Activated T-helper 9 cell treated with anti-CD3 and anti-CD28 coated beads, Interleukin-2, amount 50 U/mL, for 16 hours (primary cell): Measurements from ENCODE around the gene DMPK.

Experiments
- DNase-seq: peaks from one replicate; pipeline ENCODE4 v3.0.0-alpha.2; 2020; ENCODE audit warnings: low read depth

DMPK gene

GRCh38 chr19:45782162-45782691 lies at the start of gene DMPK:
Gene DMPK (minus strand): TSS chr19:45782490. CDS start chr19:45782352, 138 bp downstream.
- DNase-seq, result no peak

- DNase-seq, result no peak
Measured at GRCh38 chr19:45828945-45829344, 46.7 kb upstream of the DMPK start.

- DNase-seq, result no peak
Measured at GRCh38 chr19:45828523-45828922, 46.2 kb upstream of the DMPK start.

- DNase-seq, result no peak
Measured at GRCh38 chr19:45827459-45828093, 45.3 kb upstream of the DMPK start.

GRCh38 chr19:45826934-45827333 lies 44.6 kb upstream of the DMPK start:
- DNase-seq, result no peak

- no peak for DNase-seq
Measured at GRCh38 chr19:45825917-45826893, 43.9 kb upstream of the DMPK start.

- DNase-seq, result no peak
Measured at GRCh38 chr19:45825263-45825605, 42.9 kb upstream of the DMPK start.

GRCh38 chr19:45824531-45825262 lies 42.4 kb upstream of the DMPK start:
- no peak for DNase-seq

GRCh38 chr19:45824041-45824471 lies 41.8 kb upstream of the DMPK start:
- DNase-seq, result no peak

- DNase-seq, result no peak
Measured at GRCh38 chr19:45823182-45823581, 40.9 kb upstream of the DMPK start.

GRCh38 chr19:45822716-45823115 lies 40.4 kb upstream of the DMPK start:
- no peak for DNase-seq

GRCh38 chr19:45821570-45821969 lies 39.3 kb upstream of the DMPK start:
- no peak for DNase-seq

GRCh38 chr19:45821103-45821521 lies 38.8 kb upstream of the DMPK start:
- DNase-seq, result no peak

- DNase-seq, result no peak
Measured at GRCh38 chr19:45820413-45821102, 38.3 kb upstream of the DMPK start.

GRCh38 chr19:45819769-45820168 lies 37.5 kb upstream of the DMPK start:
- no peak for DNase-seq

GRCh38 chr19:45817725-45818301 lies 35.5 kb upstream of the DMPK start:
- no peak for DNase-seq

- DNase-seq, result peak; percentile 92
Measured at GRCh38 chr19:45817010-45817724, 34.9 kb upstream of the DMPK start.

GRCh38 chr19:45816236-45817009 lies 34.1 kb upstream of the DMPK start:
- DNase-seq, result no peak

GRCh38 chr19:45815481-45816216 lies 33.4 kb upstream of the DMPK start:
- no peak for DNase-seq
